ENCODE measurements around the gene HBM.
"Not testable (repeated sequence)": the region's sequence is repeated elsewhere in the genome, so short reads cannot be mapped to it uniquely, and the experiment has no call there.

Gene HBM

DNA sequence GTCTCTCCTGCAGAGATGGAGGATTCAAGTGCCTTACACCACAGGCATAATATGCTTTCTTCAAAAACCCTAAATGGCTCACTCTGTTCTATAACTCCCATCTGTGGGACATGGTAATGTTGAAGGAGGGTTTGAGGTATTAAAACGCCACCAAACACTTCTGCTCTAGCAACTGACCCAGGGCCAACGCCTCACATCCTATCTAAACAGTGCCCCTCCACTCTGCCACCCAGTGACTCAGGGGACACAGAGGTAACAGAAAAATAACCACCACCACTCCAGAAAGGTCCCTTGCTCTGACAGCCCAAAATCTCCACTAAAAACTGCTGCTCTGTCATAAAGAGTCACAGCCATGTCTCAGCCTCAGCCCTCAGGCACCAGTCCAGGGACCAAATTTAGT, 45.0 kb upstream of the HBM start:
- no peak for DNase-seq (ENCODE audit: low read depth)
- no peak overlapping the region for H3K4me3 ChIP-seq (ENCODE audit: low read depth, low read length)
- TF ChIP-seq, protein P1, sequence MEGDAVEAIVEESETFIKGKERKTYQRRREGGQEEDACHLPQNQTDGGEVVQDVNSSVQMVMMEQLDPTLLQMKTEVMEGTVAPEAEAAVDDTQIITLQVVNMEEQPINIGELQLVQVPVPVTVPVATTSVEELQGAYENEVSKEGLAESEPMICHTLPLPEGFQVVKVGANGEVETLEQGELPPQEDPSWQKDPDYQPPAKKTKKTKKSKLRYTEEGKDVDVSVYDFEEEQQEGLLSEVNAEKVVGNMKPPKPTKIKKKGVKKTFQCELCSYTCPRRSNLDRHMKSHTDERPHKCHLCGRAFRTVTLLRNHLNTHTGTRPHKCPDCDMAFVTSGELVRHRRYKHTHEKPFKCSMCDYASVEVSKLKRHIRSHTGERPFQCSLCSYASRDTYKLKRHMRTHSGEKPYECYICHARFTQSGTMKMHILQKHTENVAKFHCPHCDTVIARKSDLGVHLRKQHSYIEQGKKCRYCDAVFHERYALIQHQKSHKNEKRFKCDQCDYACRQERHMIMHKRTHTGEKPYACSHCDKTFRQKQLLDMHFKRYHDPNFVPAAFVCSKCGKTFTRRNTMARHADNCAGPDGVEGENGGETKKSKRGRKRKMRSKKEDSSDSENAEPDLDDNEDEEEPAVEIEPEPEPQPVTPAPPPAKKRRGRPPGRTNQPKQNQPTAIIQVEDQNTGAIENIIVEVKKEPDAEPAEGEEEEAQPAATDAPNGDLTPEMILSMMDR (IDR thresholded peaks at IDR 0.05; ENCODE audit: low read depth, low read length, missing control alignments): no peak

DNA sequence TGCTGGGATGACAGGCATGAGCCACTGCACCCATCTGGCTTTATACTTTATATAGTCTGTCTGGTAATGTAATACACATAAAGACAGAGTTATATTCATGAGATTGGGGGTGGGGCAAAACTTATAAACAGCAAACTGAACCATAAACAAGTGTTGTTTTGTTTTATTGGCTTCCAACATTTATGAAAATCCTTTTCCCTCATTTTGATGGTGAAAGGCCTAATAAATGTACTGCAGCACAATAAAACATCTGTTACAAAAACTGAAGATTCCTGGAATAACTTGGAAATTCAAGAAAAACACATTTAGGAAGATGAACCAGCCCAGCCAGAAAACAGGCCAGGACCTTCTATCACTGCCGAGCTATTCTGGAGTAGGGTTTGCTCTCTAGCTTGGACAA, 43.4 kb upstream of the HBM start:
- no peak for DNase-seq (ENCODE audit: low read depth)
- H3K4me3 ChIP-seq (ENCODE audit: low read depth, low read length): no peak overlapping the region
- TF ChIP-seq, protein P1 (IDR thresholded peaks at IDR 0.05; ENCODE audit: low read depth, low read length, missing control alignments): no peak

DNA sequence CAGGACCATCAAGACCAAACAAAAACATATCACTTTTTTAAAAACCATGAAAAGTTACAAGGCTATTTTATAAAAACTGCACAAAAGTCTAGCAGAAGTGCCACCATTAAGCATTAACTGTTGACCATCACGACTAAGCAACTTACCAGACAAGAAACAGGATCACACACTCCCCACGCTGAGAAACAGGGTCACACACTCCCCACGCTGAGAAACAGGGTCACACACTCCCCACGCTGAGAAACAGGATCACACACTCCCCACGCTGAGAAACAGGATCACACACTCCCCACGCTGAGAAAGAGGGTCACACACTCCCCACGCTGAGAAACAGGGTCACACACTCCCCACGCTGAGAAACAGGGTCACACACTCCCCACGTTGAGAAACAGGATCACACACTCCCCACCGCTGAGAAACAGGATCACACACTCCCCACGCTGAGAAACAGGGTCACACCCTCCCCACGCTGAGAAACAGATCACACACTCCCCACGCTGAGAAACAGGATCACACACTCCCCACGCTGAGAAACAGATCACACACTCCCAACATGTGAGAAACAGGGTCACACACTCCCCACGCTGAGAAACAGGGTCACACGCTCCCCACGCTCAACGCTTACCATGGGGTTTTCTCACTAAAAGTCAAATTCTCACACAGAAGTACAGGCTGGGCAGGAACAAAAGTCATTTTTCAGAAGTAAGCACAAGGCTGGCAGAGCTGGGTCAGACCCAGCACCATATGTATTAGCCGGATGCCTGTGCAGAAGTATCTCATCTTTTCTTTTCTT, 42.0 kb upstream of the HBM start:
- not testable (repeated sequence) for H3K4me3 ChIP-seq (ENCODE audit: low read depth, low read length); DNase-seq (ENCODE audit: low read depth)

DNA sequence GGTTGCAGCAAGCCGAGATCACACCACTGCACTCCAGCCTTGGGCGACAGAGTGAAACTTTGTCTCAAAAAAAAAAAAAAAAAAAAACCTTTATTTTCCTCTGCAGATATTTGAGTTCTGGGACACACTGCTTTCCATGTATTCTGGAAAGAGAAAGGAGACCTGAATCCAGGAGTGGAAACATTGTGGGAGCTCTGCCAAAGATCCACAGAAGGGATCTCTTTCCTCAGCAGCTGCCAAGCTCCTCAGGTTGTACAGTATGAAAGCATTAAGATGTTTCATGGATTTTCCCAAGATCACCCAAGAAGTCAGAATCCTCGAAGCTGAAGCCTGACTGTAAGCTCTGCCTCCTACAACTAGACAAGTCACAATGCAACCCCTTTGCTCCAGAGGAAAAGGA, 40.8 kb upstream of the HBM start:
- DNase-seq (ENCODE audit: low read depth): no peak
- no peak overlapping the region for H3K4me3 ChIP-seq (ENCODE audit: low read depth, low read length)
- TF ChIP-seq, protein P1 (IDR thresholded peaks at IDR 0.05; ENCODE audit: low read depth, low read length, missing control alignments): no peak

DNA sequence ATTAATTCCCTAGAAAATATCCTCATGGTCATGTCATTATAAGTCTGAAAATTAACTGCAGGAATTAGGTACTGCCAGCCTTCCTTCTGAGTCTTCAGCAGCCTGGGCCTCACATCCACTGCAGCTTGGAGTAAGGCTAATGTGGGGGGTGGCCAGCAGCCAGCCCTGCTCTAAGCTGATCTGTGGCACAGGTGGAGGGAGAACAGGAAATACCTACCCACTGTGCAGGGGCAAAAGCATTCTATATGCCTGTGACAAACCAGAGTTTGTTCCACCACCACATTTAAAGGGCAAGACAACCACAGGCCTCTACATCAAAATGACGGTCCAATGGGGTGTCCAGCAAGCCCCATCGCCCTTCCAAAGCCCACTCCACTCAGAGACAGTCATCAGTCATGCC, 36.7 kb upstream of the HBM start:
- TF ChIP-seq, protein P1 (IDR thresholded peaks at IDR 0.05; ENCODE audit: low read depth, low read length, missing control alignments): no peak
- no peak for DNase-seq (ENCODE audit: low read depth)
- no peak overlapping the region for H3K4me3 ChIP-seq (ENCODE audit: low read depth, low read length)

DNA sequence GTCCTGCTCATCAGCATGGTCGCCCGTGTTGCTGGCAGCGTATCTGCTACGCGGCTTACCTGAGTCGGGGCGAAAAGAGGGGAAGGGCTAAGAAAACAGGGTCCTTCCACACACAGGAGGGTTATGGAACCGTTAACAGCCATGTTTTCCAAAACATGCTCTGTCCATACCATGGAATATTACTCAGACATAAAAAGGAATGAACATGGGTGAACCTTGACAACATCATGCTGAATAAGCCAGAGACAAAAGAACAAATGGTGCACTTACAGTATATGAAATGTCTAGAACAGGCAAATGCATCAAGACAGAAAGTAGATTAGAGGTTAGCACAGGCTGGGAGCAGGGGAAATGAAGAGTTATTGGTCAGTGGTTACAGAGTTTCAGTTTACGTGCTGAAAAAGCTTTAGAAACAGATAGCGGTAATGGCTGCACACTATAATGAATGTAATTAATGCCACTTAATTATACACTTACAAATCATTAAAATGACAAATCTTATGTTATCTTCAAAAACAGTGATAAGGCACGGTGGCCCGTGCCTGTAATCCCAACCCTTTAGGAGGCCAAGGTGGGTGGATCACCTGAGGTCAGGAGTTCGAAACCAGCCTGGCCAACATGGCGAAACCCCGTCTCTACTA, 35.1 kb upstream of the HBM start:
- no peak for DNase-seq (ENCODE audit: low read depth)
- H3K4me3 ChIP-seq (ENCODE audit: low read depth, low read length): no peak overlapping the region
- TF ChIP-seq, protein P1 (IDR thresholded peaks at IDR 0.05; ENCODE audit: low read depth, low read length, missing control alignments): no peak

DNA sequence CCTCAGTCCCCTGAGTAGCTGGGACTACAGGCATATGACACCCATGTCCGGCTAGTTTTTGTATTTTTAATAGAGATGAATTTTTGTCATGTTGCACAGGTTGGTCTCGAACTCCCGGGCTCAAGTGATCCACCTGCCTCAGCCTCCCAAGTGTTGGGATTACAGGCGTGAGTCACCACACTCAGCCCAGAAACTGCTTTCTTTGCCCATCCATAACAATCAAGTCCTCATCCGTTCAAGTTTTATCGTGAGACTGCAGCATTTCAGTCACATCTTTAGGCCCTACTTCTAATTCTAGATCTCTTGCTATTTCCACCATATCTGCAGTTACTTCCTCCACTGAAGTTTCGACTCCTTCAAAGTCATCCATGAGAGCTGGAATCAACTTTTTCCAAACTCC, 33.7 kb upstream of the HBM start:
- H3K4me3 ChIP-seq (ENCODE audit: low read depth, low read length): no peak overlapping the region
- TF ChIP-seq, protein P1 (IDR thresholded peaks at IDR 0.05; ENCODE audit: low read depth, low read length, missing control alignments): no peak
- no peak for DNase-seq (ENCODE audit: low read depth)
